Spleen (tissue), 7 donors: Measurements from ENCODE around the gene ANXA11.

Experiments used
- CTCF ChIP-seq, 11 experiments: fragments of 200-600 bp in 7 of 11; fragments of 450-650 bp in 4 of 11; sonication (generic) in 4 of 11; IDR thresholded peaks in 8 of 11; conservative IDR thresholded peaks in 3 of 11; 1 replicate in 7 of 11; 2 replicates in 4 of 11; pipeline versions ENCODE4 v1.4.0 to v1.8.0; 2016 to 2021; ENCODE audit warnings: antibody characterized with exemption in 11 of 11, inconsistent platforms in 4 of 11, mild to moderate bottlenecking in 1 of 11
- POLR2A ChIP-seq, 3 donors: fragments of 450-650 bp; IDR thresholded peaks; one replicate each; pipeline ENCODE4 v1.5.1; 2017; ENCODE audit warnings: antibody characterized with exemption in 3 of 3, mild to moderate bottlenecking in 1 of 3
- POLR2AphosphoS5 ChIP-seq, 3 donors: sonication (generic); formaldehyde crosslinking; IDR thresholded peaks; one replicate each; pipeline ENCODE4 v1.5.1; 2017; ENCODE audit warnings: antibody characterized with exemption in 3 of 3
- donor health status: DM: no; HTN: no; CAD: no; lungs with moderate emphysema.
- donor health status: DM: no; HTN: no; CAD: no.
- donor health status: DM: no; HTN: no; CAD: no.

- TF ChIP-seq CTCF (IDR thresholded peaks at IDR 0.05 in 8 of 11, conservative IDR thresholded peaks at IDR 0.05 in 3 of 11) = no peak
- no peak for TF ChIP-seq POLR2A (IDR thresholded peaks at IDR 0.05)
- TF ChIP-seq POLR2AphosphoS5 (IDR thresholded peaks at IDR 0.05) = no peak
Observed at GRCh38 chr10:80131499-80131901, 73.8 kb downstream of the ANXA11 start.
